HG03432 (cell line): Measurements from ENCODE around the gene CD80.
"Not testable (repeated sequence)": the region's sequence is repeated elsewhere in the genome, so short reads cannot be mapped to it uniquely, and the experiment has no call there.

ENCODE experiments used
- ATAC-seq: cut with Tn5 transposase; IDR thresholded peaks from one replicate; pipeline ENCODE4 v1.9.1; 2021; ENCODE audit warnings: mild to moderate bottlenecking, moderate library complexity; ENCODE audit not compliant: unreplicated experiment

CD80 gene, protein sequence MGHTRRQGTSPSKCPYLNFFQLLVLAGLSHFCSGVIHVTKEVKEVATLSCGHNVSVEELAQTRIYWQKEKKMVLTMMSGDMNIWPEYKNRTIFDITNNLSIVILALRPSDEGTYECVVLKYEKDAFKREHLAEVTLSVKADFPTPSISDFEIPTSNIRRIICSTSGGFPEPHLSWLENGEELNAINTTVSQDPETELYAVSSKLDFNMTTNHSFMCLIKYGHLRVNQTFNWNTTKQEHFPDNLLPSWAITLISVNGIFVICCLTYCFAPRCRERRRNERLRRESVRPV

DNA sequence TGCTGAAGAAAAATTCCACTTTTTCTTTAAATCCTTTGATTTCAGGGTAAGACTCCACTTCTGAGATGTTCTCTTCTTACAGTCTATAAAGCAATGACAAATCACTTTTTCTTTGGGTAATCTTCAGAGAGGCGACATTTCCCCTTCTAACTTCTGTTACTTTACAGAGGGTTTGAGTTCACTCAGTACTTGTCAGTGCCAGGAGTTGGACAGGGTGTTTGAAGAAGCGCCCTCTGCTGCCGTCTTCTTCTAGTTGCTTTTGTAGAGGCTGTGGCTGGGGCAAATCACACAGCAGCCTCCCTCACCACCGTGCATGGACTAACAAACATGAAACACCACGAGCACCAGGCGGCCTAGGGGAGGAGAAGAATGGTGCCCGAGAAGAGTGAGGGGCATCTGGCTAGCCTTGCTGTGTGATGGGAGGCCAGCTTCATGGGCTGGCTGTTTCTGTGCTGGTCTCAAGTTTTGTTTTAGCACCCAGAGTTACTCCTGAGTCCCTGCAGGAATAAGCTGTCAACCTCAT, at the start of gene CD80:
CD80 (minus strand) TSS at position 174 of the 523 bp plus-strand sequence. CDS start 1,886 bp downstream, outside the sequence.
- peak; percentile 59 for ATAC-seq

DNA sequence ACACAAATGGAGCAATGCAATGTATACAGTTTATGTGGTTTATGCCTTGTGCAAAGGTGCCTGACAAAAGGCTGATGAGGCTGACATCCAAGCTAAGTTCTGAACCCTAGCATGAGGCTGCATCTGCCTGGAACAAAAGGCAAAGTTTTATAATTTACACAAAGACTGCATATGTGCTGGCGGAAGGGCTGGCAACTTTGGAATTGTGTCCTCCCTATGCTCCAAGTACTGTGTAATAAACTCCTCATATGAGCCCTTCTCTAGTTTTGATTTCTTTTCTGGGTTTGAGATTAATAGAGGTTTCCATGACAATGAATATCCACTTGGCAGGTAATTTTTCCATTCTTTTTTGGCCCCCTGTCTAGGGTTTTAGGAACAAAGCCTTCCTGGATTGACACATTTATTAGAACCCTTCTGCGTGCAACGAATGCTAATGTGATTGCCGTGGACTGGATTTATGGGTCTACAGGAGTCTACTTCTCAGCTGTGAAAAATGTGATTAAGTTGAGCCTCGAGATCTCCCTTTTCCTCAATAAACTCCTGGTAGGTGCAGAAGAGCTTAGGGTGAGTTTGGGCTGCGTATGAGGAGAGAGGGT, 49.1 kb upstream of the CD80 start:
- no peak for ATAC-seq

DNA sequence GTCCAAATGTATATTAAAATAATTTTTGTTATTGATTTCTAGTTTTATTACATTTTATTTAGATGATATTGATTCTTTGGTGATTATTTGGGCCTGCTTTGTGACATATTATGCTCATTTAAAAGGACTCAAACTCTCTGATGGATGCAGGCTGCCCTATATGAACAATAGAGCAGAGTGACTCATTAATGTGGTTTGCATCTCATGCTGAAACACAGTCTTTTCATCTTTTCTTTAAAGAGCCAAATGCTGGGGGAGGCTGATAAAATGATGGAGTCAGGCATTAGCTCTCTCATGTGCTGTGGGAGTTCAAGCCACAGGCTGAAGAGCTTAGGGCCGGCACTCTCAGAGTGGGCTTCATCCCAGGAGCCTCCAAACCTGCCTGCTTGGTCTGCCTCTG, 45.5 kb upstream of the CD80 start:
- no peak for ATAC-seq

DNA sequence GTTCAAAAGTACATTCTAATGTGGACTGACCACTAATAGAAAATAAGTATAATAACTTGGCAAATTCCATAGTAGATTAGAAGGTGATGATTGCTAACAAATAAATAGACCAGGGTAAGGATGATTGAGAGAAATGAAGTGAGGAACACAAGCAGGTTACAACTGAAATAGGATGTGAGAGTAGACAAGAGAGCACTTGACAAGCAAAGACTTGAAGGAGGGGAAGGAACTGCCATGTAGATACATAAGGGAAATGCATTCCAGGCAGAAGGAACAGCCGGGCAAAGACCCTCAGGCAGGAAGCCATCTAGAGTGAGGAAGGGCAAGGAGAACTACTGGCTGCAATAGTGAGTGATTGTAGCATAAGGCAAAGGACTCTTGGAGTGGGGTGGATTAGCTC, 43.3 kb upstream of the CD80 start:
- no peak for ATAC-seq

DNA sequence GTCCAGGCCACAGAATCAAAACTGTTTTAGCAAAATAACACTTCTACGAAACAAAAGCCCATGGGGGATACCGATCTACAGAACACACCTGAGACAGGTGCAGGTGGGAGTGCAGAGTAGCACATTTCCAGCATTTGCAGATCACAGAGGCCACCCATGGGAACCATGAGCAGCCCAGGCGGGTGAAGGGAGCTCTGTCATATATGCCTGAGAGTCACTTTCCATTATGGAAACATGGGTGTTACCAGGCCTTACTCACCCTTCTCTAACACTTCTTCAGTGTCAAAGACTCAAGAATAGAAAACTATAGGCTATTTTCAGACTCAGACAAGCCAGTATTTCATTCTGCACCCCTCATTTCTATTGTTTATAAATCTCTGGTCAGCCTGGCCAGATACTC, 41.7 kb upstream of the CD80 start:
- ATAC-seq = peak; percentile 4

DNA sequence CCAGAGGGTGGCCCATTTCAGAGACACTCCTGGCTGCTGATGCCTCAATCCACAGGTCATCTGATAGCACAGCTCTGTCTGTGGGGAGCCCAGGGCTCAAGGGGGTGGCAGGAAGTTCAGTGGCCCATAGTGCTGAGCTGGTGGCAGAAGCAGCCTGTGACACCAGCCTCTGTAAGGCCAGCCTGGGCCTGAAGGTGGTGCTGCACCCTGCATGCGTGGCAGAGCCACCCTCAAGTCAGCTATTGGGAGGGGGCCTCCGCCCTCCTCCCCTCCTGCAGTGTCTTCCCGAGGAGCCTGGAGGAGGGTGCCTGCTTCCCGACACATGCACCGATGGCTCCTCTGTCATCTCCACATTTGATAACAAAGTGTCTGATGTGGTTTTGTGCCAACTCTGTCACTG, 41.3 kb upstream of the CD80 start:
- ATAC-seq = peak; percentile 73

DNA sequence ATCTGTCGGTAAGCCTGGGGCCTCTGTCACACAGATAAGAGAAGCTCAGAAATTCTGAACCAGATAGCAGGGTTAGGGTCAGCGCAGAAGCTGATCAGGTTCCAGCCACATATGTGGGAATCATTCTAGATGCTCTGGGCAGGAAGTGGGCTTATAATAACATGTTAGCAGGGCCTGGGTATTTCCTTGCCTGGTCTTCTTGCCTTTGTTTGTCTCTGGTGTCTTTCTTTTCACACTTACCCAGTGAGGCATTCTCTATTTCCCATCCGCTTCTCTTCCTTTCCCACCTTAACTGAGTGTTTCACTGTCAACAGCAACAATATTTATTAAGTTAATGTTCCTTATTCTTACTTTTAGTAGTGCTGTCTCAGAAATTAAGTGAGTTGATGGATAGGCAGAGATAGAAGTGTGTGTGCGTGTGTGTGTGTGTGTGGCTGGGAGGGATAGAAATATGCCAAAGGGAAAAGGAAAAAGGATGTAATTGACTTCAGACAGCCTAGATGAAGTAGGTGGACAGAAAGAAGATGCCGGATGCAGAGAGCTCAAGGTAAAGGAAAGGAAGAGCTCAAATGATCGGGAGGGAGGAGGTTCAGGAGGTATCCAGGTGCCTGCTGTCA, 40.3 kb upstream of the CD80 start:
- no peak for ATAC-seq

DNA sequence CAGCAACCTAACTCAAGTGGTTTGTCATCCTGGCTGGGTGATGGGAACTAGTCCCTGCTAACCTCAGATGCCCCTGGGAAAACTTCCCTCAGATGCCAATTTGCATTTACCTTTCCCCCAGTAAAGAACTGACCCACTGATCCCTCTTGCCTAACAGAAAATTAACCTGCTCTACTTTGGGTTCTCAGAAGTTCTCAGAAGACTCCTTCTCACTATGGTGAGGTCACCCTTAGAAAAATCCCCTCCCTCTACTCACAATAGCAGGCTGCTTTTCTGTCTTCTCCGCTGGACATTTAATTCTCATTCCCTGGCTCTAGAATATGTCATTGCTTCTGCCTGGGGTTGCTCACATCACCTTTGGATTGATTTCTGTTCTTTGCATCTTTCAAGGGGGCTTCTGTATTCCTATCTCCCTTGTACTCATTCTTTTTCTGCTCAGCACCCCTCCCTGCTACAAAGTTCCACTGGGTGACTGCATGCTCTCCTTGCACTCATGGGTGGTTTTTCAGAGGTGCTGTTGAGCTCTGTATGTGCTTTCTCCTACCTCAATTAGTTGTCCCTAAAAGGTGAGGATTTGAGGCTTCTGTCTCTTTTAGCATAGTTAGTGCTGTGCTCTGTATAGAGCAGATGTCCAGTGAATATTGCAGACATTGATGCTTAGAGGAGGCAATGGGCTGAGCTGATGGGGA, 39.1 kb upstream of the CD80 start:
- ATAC-seq = peak; percentile 57

DNA sequence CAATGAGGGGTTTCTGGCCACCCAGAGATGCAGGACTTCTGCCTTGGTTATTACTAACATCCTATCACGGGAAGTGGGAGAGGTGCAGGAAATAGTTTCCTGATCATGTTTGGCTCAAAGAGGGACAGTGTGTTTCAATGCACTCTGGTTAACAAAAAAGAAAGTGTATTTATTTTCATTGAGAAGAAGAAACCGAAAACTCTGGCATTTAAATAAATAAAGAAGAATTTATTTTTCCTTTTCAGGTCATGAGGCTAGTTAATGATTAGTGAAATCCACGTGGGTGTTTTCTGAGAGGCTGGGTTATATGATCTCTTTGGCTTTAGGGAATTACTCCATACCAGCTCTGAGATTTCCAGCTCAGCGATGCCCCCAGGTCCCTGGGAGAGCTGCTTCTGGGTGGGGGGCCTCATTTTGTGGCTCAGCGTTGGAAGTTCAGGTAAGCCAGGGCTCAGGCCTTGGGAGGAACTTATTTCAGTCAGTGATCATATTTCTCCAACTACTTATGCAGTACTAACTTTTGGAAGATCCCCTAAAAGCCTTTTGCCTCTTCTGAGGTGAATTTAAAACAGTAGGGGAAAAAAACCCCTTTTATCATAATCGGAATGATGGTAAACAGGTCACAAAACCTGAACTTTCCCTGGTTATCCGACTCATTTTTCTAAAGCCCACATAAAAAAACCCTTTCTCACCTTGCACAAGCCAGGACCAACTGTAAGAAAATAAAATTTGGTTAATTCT, 38.3 kb upstream of the CD80 start, which contains the start of gene PLA1A:
PLA1A (plus strand) TSS at position 338 of the 741 bp plus-strand sequence; CDS start at position 367, 29 bp downstream.
- no peak for ATAC-seq

DNA sequence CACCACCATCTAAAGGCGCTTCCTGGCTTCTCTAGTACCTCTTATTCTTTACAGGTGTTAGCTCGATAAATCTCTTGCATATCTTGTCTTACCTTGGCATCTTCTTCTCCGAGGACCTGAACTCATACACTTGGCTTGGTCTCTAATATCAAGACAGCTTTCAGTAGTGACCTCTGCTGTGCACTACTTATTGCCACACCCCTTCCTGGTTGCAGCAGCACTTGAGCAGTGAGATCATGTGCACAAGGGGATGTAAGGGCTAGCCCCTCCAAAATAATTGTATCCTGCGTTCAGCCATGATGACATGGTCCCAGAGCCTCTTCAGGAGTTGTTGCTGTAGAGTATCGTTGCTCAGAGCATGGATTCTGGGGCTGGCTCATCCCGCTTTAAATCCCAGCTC, 37.0 kb upstream of the CD80 start:
- ATAC-seq = no peak

DNA sequence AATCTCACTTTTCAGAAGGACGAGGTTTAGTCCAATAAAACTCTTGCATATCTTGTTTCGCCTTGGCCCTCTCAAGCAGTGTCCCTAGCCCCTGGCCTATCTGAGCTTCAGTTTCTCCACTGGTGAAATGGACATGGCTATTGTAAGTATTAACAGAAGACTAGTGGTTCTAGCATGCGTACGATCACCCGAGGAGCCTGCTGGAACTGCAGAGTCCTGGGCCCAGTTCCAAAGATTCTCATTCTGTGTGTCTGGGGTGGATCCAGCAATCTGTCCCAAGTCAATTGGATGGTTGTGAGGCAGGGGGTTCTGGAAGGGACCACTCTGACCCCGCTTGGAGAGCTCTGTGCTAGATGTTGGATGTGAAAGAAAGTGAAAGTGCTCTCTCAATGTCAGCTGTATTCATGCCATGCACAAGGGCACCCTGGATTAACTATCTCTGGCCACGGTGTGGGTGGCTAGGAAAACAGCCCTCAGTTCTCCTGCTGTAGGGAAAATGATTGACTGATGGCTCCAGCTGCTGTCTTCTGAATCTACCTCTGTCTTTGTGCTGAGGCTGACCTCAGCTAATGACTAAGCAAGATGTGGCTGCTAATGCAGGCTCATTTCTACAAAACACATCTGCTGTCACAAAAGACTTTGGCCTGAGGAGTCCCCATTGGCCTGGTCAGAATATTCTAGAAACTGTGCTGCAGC, 36.4 kb upstream of the CD80 start:
- no peak for ATAC-seq

DNA sequence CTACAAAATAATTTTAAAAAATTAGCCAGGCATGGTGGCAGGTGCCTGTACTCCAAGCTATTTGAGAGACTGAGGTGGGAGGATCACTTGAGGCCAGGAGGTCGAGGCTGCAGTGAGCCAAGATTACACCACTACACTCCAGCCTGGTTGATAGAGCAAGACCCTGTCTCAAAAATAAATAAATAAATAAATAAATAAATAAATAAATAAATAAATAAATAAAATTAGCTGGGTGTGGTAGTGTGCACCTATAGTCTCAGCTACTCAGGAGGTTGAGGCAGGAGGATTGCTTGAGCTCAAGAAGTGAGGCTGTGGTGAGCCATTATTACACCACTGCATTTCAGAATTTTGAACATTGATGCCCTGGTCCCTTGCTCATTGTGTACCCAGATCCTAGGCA, 35.5 kb upstream of the CD80 start:
- ATAC-seq = not testable (repeated sequence)

DNA sequence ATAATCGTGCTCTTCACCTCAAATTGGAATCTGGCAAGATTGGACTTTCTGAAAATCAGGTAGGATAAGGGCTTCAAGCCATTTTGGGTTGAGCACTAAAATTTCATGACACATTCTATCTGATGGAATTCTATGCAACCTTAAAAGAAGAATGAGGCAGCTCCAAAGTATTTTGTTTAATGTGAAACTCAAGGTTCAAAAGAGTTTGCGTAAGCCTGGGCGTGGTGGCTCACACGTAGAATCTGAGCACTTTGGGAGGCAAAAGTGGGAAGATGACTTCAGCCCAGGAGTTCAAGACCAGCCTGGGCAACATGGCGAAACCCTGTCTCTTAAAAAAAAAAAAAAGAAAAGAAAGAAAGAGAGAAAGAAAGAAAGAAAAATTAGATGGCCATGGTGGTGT, 34.7 kb upstream of the CD80 start:
- ATAC-seq = no peak

DNA sequence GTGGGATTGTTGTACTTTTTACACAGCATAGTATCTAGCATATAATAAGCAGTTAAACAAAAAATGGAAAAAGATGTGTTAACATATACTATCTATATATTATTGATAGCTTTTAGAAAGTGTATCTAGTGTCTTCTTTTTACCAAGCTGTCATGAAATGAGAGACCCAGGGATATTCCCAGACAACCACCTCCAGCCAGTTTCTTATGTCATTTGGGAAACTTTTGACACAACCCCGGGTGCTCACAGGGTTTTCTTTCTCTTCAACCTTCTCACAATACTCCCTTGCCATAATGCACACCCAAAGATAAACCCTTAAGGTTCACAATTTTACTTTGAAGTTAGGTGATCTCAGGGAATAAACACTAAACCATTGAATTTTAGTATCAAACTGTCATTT, 33.4 kb upstream of the CD80 start:
- no peak for ATAC-seq

DNA sequence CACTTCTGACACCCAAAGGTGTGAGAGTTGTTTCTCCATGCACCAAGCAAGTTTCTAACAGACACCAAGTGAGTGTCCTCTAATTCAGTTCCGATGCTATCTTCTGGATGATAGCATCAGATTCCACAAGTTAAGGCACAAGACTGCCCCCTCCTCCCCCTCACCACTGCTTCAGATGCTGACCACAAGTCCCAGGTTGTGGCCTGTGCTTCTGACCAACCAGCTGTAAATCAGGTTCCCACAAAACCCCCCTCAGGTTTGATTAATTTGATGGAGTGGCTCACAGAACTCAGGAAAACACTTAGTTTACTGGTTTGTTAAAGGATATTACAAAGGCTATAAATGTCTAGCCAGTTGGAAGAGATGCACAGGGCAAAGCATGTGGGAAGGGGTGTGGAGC, 31.3 kb upstream of the CD80 start:
- no peak for ATAC-seq

DNA sequence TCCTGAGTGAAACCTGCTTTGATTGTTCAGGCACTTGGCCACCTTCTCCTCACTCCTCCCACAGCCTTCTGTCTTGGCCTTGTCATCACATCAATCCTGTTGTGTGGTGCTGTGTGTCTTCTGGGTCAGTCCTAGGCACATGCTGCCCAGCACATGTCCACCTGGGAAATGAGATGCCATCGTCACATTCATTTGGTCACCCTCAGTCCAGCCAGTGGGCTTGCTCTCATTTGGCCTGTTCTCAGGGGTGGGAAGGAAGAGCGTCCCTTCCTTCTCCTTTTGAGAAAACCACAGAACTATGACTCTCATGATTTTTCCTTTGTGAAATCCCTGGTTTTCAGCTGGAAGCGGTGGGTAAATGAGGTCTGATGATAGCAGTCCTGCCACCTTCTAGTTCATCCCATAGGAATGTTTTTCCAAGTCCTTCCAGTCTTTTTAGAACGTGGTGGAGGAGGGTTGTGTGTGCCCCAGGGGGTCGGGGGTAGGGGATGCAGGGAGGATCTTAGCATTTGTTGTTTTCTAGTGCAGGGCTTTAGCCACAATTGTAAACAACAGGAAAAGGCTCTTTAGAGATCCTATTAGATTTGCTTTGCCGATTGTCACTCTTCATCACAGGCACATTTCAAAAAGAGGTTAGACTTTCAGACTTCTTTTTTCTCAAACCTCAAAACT, 29.8 kb upstream of the CD80 start:
- ATAC-seq = no peak

DNA sequence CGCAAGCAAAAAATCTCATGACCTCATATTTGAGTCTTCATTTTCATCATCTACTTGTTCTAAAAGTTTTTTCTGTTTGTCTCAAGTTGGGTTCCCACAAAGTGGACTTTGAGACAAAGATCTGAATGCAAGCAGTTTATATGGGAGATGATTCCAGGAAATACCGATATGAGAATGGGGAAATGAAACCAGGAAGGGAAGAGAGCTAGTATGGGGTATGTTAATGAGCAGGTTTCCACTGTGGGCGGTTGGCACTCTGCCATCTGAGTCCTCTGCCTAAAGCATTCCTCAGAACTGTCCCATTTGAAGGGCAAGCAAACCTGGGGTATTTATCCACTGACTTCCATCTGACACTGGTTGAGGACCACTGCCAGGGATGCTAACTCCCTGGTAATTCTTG, 28.7 kb upstream of the CD80 start:
- peak; percentile 48 for ATAC-seq

DNA sequence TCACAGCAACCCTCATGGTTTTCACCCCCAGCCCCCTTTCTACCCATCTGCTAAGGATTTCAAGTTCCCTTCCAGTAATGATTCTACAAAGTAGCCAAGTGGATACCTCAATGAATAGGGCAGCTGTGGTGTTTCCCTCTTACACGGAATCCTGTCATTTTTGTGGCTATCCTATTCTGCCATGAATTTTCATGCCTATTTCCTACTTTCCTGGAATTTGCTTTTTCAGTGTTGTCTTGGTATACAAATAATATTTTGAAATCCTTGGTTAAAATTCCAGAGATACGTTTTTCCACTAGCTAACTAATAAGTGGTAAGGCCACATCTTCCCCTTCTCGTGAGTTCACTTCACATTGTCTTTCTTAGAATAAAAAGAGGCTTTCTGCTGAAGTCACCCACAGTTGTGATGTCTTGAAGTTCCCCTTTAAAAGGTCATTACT, 27.3 kb upstream of the CD80 start:
- no peak for ATAC-seq

DNA sequence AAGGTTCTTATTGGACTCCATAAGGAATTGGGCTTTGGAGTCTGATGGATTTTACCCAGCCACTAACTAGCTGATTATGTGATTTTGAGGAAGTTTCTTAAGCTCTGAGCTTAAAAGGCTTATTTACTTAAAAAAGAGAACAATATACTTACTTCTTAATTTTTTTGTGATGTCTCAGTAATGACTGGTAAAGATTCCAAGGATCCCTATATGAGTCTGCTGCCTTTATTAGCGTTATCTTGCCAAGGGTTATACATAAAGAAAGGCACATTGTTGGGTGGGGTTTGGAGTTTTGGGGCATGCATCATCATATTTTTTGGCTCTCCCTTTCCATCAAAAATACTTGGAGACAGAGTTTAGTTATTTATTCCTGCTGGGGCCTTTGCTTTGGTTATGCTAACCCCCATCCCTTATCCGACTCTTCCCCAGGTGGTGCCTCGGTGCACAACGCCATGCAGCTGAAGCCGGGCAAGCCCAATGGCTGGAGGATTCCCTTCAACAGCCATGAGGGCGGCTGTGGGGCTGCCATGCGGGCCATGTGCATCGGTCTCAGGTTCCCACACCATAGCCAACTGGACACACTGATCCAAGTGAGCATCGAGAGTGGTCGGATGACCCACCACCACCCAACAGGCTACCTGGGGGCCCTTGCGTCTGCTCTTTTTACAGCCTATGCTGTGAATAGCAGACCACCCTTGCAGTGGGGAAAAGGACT, 26.6 kb upstream of the CD80 start:
- no peak for ATAC-seq
